IPS-NIHi7 (cell line): Measurements from ENCODE around the gene TOR1AIP2.

Experiments
- DNase-seq: peaks from one replicate; pipeline ENCODE4 v3.0.0; 2012; ENCODE audit warnings: mixed read lengths; ENCODE audit errors: extremely low spot score

Gene TOR1AIP2

GRCh38 chr1:179825798-179826460, 51.7 kb downstream of the TOR1AIP2 start:
- DNase-seq, result no peak

- no peak for DNase-seq
Measured at GRCh38 chr1:179825206-179825605, 52.4 kb downstream of the TOR1AIP2 start.

- no peak for DNase-seq
Measured at GRCh38 chr1:179824265-179824664, 53.3 kb downstream of the TOR1AIP2 start.

GRCh38 chr1:179823693-179824092, 53.9 kb downstream of the TOR1AIP2 start:
- no peak for DNase-seq

- DNase-seq, result no peak
Measured at GRCh38 chr1:179822065-179822464, 55.5 kb downstream of the TOR1AIP2 start.

- DNase-seq, result no peak
Measured at GRCh38 chr1:179821524-179821923, 56.1 kb downstream of the TOR1AIP2 start.

- no peak for DNase-seq
Measured at GRCh38 chr1:179820226-179820970, 57.2 kb downstream of the TOR1AIP2 start.

GRCh38 chr1:179818743-179819173, 58.8 kb downstream of the TOR1AIP2 start:
- peak; percentile 48 for DNase-seq

GRCh38 chr1:179818260-179818659, 59.3 kb downstream of the TOR1AIP2 start:
- no peak for DNase-seq

GRCh38 chr1:179817789-179818188, 59.8 kb downstream of the TOR1AIP2 start:
- no peak for DNase-seq

- DNase-seq, result no peak
Measured at GRCh38 chr1:179817056-179817455, 60.5 kb downstream of the TOR1AIP2 start.

GRCh38 chr1:179816196-179816960, 61.2 kb downstream of the TOR1AIP2 start:
- peak; percentile 38 for DNase-seq

- no peak for DNase-seq
Measured at GRCh38 chr1:179815641-179816040, 62.0 kb downstream of the TOR1AIP2 start.

GRCh38 chr1:179814546-179814838, 63.1 kb downstream of the TOR1AIP2 start:
- DNase-seq, result peak; percentile 73

- DNase-seq, result no peak
Measured at GRCh38 chr1:179813626-179814545, 63.7 kb downstream of the TOR1AIP2 start.

- no peak for DNase-seq
Measured at GRCh38 chr1:179812501-179813292, 64.9 kb downstream of the TOR1AIP2 start.

GRCh38 chr1:179810367-179810715, 67.3 kb downstream of the TOR1AIP2 start:
- DNase-seq, result no peak

GRCh38 chr1:179809506-179810366, 67.9 kb downstream of the TOR1AIP2 start:
- DNase-seq, result peak; percentile 77

- DNase-seq, result no peak
Measured at GRCh38 chr1:179808503-179808902, 69.1 kb downstream of the TOR1AIP2 start.
